HepG2 (cell line): ENCODE measurements around the gene LNPK. TPM values are rescaled to one million over a fixed set of nuclear protein-coding genes. Genes with fewer than 3 reads are reported as not detected.

Experiments
- AGO2 ChIP-seq: fragments of 200-400 bp; formaldehyde crosslinking; optimal IDR thresholded peaks from 2 replicates; pipeline ENCODE3; 2017; ENCODE audit warnings: mild to moderate bottlenecking, low read depth, low read length, moderate library complexity
- ARNT2 ChIP-seq: sonication (generic); formaldehyde crosslinking; IDR thresholded peaks from 2 replicates; pipeline ENCODE4 v1.8.0; 2022; ENCODE audit warnings: mild to moderate bottlenecking, low read depth, missing genetic modification reagents, moderate library complexity
- ATF1 ChIP-seq: IDR thresholded peaks from 2 replicates; pipeline ENCODE4 v1.6.1; 2016; ENCODE audit warnings: mild to moderate bottlenecking, control low read depth
- DPF2 ChIP-seq: sonication (generic); formaldehyde crosslinking; IDR thresholded peaks from 2 replicates; pipeline ENCODE4 v1.4.0; 2020; ENCODE audit warnings: mild to moderate bottlenecking, low read depth, missing genetic modification reagents, borderline replicate concordance
- FOXP1 ChIP-seq, 2 experiments: fragments of 450-650 bp in 1 of 2; IDR thresholded peaks; 2 replicates each; pipeline ENCODE4 v1.6.1; 2017 to 2018; ENCODE audit warnings: antibody characterized with exemption in 1 of 2
- GPN1 ChIP-seq: sonication (generic); formaldehyde crosslinking; IDR thresholded peaks from 2 replicates; pipeline ENCODE4 v1.5.1; 2020; ENCODE audit warnings: missing genetic modification reagents, borderline replicate concordance
- KDM6A ChIP-seq: IDR thresholded peaks from 2 replicates; pipeline ENCODE4 v1.6.1; 2016; ENCODE audit warnings: low read depth
- NCOA2 ChIP-seq: sonication (generic); formaldehyde crosslinking; IDR thresholded peaks from 2 replicates; pipeline ENCODE4 v1.8.0; 2022; ENCODE audit warnings: inconsistent platforms
- NCOR1 ChIP-seq: fragments of 200-600 bp; sonication (generic); IDR thresholded peaks from 2 replicates; pipeline ENCODE4 v1.7.0; 2017; ENCODE audit warnings: antibody characterized with exemption, low read length, borderline replicate concordance
- PBX2 ChIP-seq: IDR thresholded peaks from 2 replicates; pipeline ENCODE4 v1.6.1; 2016; ENCODE audit warnings: control low read depth
- SMC3 ChIP-seq: IDR thresholded peaks from 2 replicates; pipeline ENCODE4 v1.6.1; 2011; ENCODE audit warnings: low read length, improper control_type of control experiment
- TCF7 ChIP-seq: sonication (generic); IDR thresholded peaks from 2 replicates; pipeline ENCODE4 v1.6.1; 2016; ENCODE audit warnings: antibody characterized with exemption, low read depth
- TP53 ChIP-seq: sonication (generic); formaldehyde crosslinking; conservative IDR thresholded peaks from 2 replicates; pipeline ENCODE4 v1.4.0; 2020; ENCODE audit warnings: missing genetic modification reagents
- ZBTB10 ChIP-seq: sonication (generic); formaldehyde crosslinking; IDR thresholded peaks from 2 replicates; pipeline ENCODE4 v1.4.0; 2020; ENCODE audit warnings: missing genetic modification reagents, borderline replicate concordance
- ZNF383 ChIP-seq: sonication (generic); formaldehyde crosslinking; IDR thresholded peaks from 2 replicates; pipeline ENCODE4 v1.4.0; 2020; ENCODE audit warnings: missing genetic modification reagents, mild to moderate bottlenecking, borderline replicate concordance
- ZSCAN5A ChIP-seq: sonication (generic); formaldehyde crosslinking; IDR thresholded peaks from 2 replicates; pipeline ENCODE4 v1.8.0; 2022; ENCODE audit warnings: mild to moderate bottlenecking, missing genetic modification reagents, borderline replicate concordance
- polyA plus RNA-seq, 8 experiments: library from polyadenylated mRNA; depleted of rRNA in 3 of 8; stranded (reverse) in 7 of 8; unstranded in 1 of 8; fragments of >200 nt; fragmentation: Illumina TruSeq in 4 of 8; extraction: Trizol in 4 of 8; gene quantifications; 2 replicates each; pipeline versions ENCODE4 v1.2.1 to v1.2.3, GENCODE V29; 2011 to 2016; ENCODE audit warnings: low read depth in 4 of 8, missing spikeins in 1 of 8, mixed read lengths in 1 of 8; ENCODE audit not compliant: insufficient read depth in 1 of 8
- total RNA-seq, 5 experiments: library from RNA; depleted of rRNA; stranded (reverse); fragments of >200 nt; fragmentation: Illumina TruSeq; extraction: Trizol; gene quantifications; 2 replicates each; pipeline ENCODE4 v1.2.3, GENCODE V29; 2016; ENCODE audit warnings: low read depth in 1 of 5
- TF ChIP-seq, protein P1 (sequence below): sonication (generic); formaldehyde crosslinking; IDR thresholded peaks from 2 replicates; pipeline ENCODE4 v1.4.0; 2020; ENCODE audit warnings: missing genetic modification reagents
- TF ChIP-seq, protein P2 (sequence below): sonication (generic); formaldehyde crosslinking; IDR thresholded peaks from 2 replicates; pipeline ENCODE4 v1.5.0; 2020; ENCODE audit warnings: missing genetic modification reagents

LNPK gene
- total and polyA plus RNA-seq, 2 of the 13 experiments (the other 11 are each of a cell fraction or from before 2014, with no cell fraction given), result 25.4 to 26.1 TPM

DNA sequence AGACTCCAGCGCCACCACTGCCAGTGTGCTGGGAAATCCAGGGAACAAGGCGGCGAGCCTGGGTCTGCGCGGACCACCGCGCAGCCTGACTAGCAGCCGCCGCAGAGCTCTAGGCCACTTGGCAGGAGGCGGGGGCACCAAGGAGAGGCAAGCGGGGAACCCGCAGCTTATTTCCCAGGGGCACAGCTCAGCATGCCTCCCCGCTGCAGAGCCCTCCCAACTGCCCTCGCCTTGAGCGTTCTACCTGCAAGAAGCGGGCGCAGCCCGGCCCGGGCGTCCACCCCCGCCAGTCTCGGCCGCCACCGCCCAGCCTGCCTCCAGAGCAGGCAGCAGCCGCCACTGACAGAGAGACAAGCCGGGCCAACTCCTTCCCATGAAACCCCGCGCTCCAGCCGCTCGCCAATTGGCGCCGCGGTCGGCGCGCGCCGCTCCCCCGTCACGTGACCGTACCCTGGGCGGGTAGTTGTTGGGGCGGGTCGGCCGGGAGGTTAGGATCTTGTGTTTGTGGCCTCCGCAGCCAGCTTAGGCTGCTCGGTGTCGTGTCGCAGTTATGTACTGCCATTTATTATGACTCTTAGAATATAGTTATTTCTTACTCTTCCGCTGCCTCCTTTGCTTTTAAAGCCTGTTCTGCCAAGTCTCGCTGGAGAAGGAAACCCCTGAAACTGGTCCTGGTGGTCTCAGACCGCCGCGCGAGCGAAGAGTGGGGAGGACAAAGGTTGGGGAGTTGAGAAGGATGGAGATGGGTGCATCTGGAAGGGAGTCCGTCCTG lies at the start of gene LNPK (continued):
- peak; percentile 8; the same call in 1 of the 2 replicates for TF ChIP-seq ZBTB10 (CRISPR knock-in tag)
- no peak for TF ChIP-seq FOXP1 (IDR thresholded peaks at IDR 0.05)
- TF ChIP-seq FOXP1 (CRISPR knock-in tag; IDR thresholded peaks at IDR 0.05), result no peak
- TF ChIP-seq AGO2, result peak; percentile 69
- no peak for TF ChIP-seq PBX2 (CRISPR knock-in tag)
- TF ChIP-seq TP53 (CRISPR knock-in tag), result 0 out of 2 replicates have a peak, but pooled peaks have one; percentile 10
- TF ChIP-seq KDM6A (CRISPR knock-in tag), result no peak
- no peak for TF ChIP-seq TCF7
- TF ChIP-seq NCOR1, result no peak
- no peak; the same call in 1 of the 2 replicates for TF ChIP-seq NCOA2 (CRISPR knock-in tag)
- TF ChIP-seq SMC3, result no peak
- TF ChIP-seq, protein P1, sequence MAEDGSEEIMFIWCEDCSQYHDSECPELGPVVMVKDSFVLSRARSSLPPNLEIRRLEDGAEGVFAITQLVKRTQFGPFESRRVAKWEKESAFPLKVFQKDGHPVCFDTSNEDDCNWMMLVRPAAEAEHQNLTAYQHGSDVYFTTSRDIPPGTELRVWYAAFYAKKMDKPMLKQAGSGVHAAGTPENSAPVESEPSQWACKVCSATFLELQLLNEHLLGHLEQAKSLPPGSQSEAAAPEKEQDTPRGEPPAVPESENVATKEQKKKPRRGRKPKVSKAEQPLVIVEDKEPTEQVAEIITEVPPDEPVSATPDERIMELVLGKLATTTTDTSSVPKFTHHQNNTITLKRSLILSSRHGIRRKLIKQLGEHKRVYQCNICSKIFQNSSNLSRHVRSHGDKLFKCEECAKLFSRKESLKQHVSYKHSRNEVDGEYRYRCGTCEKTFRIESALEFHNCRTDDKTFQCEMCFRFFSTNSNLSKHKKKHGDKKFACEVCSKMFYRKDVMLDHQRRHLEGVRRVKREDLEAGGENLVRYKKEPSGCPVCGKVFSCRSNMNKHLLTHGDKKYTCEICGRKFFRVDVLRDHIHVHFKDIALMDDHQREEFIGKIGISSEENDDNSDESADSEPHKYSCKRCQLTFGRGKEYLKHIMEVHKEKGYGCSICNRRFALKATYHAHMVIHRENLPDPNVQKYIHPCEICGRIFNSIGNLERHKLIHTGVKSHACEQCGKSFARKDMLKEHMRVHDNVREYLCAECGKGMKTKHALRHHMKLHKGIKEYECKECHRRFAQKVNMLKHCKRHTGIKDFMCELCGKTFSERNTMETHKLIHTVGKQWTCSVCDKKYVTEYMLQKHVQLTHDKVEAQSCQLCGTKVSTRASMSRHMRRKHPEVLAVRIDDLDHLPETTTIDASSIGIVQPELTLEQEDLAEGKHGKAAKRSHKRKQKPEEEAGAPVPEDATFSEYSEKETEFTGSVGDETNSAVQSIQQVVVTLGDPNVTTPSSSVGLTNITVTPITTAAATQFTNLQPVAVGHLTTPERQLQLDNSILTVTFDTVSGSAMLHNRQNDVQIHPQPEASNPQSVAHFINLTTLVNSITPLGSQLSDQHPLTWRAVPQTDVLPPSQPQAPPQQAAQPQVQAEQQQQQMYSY (CRISPR knock-in tag), result peak; percentile 30; the same call in 1 of the 2 replicates
- TF ChIP-seq, protein P2, sequence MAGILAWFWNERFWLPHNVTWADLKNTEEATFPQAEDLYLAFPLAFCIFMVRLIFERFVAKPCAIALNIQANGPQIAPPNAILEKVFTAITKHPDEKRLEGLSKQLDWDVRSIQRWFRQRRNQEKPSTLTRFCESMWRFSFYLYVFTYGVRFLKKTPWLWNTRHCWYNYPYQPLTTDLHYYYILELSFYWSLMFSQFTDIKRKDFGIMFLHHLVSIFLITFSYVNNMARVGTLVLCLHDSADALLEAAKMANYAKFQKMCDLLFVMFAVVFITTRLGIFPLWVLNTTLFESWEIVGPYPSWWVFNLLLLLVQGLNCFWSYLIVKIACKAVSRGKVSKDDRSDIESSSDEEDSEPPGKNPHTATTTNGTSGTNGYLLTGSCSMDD (CRISPR knock-in tag), result no peak
- TF ChIP-seq ATF1 (CRISPR knock-in tag), result no peak
- no peak for TF ChIP-seq ZNF383 (CRISPR knock-in tag)
- no peak for TF ChIP-seq GPN1 (CRISPR knock-in tag)
- TF ChIP-seq ARNT2, result peak; percentile 85
- TF ChIP-seq DPF2 (CRISPR knock-in tag), result no peak
- TF ChIP-seq ZSCAN5A (CRISPR knock-in tag), result no peak; the same call in 1 of the 2 replicates
